Fibroblast of pulmonary artery (primary cell): ENCODE measurements around the gene CUBN.

Source experiments
- DNase-seq: peaks from one replicate; pipeline ENCODE4 v3.0.0-alpha.2; 2010; ENCODE audit warnings: low read depth
- H3K4me3 ChIP-seq: replicated peaks from 2 replicates; pipeline ENCODE4 v1.5.1; 2011; ENCODE audit warnings: low read depth, mild to moderate bottlenecking, control low read depth, low read length, moderate library complexity
- CTCF ChIP-seq: IDR thresholded peaks from 2 replicates; pipeline ENCODE4 v1.5.1; 2011; ENCODE audit warnings: mild to moderate bottlenecking, control low read depth, low read length, inconsistent platforms; ENCODE audit errors: missing control alignments

The CUBN gene

DNA sequence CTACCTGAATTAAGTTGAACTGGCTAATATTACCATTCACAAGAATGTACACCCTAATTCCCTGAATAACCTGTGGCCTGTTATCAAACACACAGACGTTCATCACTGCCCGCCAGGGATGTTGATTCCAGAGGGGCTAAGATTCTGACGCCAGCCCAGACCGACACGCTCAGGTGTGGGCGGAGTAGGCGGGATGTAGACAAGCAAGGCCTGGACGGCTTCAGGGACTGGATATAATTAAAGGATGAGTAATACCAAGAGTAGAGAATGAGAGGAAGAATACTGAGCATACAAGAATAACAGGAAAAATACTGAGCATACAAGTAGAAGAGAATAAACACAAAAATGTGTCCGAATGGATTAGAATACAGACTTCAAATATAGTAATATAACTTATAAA is 29.0 kb downstream of the CUBN start:
- no peak overlapping the region for H3K4me3 ChIP-seq
- no peak for TF ChIP-seq CTCF
- DNase-seq, result no peak

GRCh38 chr10:17098012-17098411 is 31.6 kb downstream of the CUBN start:
- no peak overlapping the region for H3K4me3 ChIP-seq
- TF ChIP-seq CTCF, result no peak
- no peak for DNase-seq

GRCh38 chr10:17094844-17095243 is 34.8 kb downstream of the CUBN start:
- no peak overlapping the region for H3K4me3 ChIP-seq
- no peak for TF ChIP-seq CTCF
- no peak for DNase-seq

DNA sequence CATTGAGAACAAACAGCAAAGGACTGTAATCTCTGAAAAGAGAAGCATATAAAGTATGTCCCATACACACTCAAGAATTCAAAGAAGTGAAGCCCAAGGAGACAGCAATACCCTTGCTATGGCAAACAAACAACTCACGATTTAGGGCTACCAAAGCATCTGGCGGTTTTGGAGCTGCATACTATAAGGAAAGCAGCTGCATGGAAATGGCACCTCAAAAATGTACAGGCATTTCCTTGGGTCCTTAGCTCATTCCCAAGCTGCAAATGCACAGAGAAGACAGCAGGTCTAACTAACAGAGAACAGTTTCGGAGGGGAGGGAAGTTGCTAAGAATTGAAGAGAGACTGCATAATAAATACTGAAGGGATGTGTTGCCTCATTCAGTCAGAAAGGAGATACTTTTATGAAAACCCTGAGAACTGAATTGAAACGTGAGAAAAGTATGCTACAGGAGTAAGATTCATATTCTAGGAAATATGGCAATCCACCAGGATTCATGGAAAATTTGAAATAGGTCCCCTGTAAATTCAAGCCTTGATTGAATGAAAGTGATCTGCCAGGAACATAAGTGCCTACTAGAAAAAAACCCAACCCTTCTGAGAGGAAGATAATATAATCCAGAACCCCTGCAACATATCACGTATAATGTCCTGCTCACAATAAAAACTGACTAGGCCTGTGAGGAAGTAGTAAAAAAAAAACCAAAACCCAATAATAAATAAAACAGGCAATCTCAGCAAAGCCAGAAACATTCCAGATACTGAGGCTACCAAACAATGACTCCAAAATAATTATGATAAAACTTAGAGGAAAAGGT is 36.4 kb downstream of the CUBN start:
- no peak for TF ChIP-seq CTCF

DNA sequence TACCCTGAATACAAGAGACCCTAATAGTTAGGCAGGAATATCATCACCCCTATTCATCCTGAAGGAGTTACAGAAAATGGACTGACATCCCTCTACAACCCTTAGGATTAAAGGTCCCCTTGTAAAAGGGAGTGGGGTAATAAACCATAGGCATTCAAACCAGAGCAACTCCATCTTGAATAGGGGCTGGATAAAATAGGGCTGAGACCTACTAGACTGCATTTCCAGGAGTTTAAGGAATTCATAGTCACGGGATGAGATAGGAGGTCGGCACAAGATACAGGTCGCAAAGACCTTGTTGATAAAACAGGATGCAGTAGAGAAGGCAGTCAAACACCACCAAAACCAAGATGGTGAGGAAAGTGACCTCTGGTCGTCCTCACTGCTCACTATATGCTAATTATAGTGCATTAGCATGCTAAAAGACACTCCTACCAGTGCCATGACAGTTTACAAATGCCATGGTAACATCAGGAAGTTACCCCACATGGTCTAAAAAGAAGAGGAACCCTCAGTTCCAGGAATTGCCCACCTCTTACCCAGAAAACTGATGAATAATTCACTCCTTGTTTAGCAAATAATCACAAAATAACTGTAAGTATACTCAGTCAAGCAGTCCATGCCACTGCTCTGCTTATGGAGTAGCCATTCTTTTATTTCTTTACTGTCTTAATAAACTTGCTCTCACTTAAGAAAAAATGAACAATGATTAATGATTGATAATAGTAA is 37.2 kb downstream of the CUBN start:
- no peak overlapping the region for H3K4me3 ChIP-seq
- no peak for TF ChIP-seq CTCF
- DNase-seq, result no peak

More for the DNA sequence above, 36.4 kb downstream of the CUBN start:
- H3K4me3 ChIP-seq, result no peak overlapping the region
- no peak for DNase-seq

DNA sequence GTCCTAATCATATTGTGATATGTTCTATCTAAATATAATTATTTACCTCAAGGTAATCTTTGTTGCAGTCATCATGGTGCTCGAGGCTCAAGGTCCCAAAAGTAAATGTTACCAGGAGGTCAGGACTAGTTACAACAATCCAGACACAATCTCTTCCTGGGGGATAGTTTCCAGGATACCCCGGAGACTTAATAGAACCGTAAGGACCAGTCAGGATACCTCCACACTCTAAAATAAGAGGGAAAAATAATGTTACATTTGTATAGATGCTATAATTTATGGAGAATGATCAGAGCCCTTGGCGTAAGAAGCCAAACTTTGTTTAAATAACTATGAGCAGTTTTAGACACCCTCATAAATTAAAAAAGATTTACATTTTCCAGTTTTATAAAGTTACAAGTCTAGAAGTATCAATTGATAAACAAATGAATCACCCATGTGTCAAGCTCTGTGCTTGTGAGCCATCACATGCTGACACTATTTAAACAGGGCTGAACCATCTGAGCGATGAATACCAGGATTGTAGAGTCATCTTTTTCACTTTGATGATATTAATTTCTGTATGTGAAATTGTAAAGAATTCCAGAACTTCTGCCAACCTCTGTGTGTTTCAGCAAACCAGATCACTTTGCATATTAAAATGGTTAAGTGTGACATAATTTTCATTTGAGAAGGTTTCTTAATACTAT is 41.3 kb downstream of the CUBN start:
- no peak for TF ChIP-seq CTCF
- H3K4me3 ChIP-seq, result no peak overlapping the region
- DNase-seq, result peak; percentile 45
